H1 (cell line): ENCODE measurements around the gene CRIP1. TPM values are rescaled to one million over a fixed set of nuclear protein-coding genes. Genes with fewer than 3 reads are reported as not detected.

Source experiments
- CTCF ChIA-PET: fragments of 300-600 bp; sonication (Branson Sonifier 250); formaldehyde crosslinking; loops from one replicate; lab custom pipeline; 2021; ENCODE audit not compliant: partially characterized antibody; lab: Charles Lee
- POLR2A ChIA-PET: fragments of 300-600 bp; sonication (Branson Sonifier 250); formaldehyde crosslinking; loops from one replicate; lab custom pipeline; 2021; ENCODE audit warnings: inconsistent platforms; ENCODE audit not compliant: partially characterized antibody; lab: Charles Lee
- DNase-seq, 2 experiments: peaks; one replicate each; pipeline versions ENCODE4 v3.0.0 to v3.0.0-alpha.2; 2010 to 2022; ENCODE audit warnings: low spot score in 2 of 2, low read depth in 1 of 2, mixed read lengths in 1 of 2
- FAIRE-seq: peaks from 2 replicates; lab custom pipeline; 2011; peaks lifted over from hg19 to GRCh38; lab: Jason Lieb, UNC
- H2AFZ ChIP-seq: 2 replicates; pipeline ENCODE4 v1.8.1; 2012; ENCODE audit warnings: low read length, inconsistent platforms
- H2AK5ac ChIP-seq: 2 replicates; pipeline ENCODE4 v1.6.1; 2013; ENCODE audit warnings: low read depth, low read length
- H2BK120ac ChIP-seq: replicated peaks from 2 replicates; pipeline ENCODE3; 2013; ENCODE audit warnings: low read depth, low read length, inconsistent platforms
- H2BK12ac ChIP-seq: 2 replicates; pipeline ENCODE4 v1.6.1; 2013; ENCODE audit warnings: low read depth, low read length
- H2BK15ac ChIP-seq: 2 replicates; pipeline ENCODE4 v1.6.1; 2013; ENCODE audit warnings: low read length
- H2BK20ac ChIP-seq: 2 replicates; pipeline ENCODE4 v1.6.1; 2013; ENCODE audit warnings: low read length
- H2BK5ac ChIP-seq: 2 replicates; pipeline ENCODE4 v1.6.1; 2013; ENCODE audit warnings: low read depth, low read length
- H3K14ac ChIP-seq: 2 replicates; pipeline ENCODE4 v1.6.1; 2013; ENCODE audit warnings: inconsistent platforms; ENCODE audit not compliant: insufficient read length
- H3K18ac ChIP-seq: 2 replicates; pipeline ENCODE4 v1.6.1; 2013; ENCODE audit warnings: low read length; ENCODE audit errors: extremely low read depth
- H3K23ac ChIP-seq: 2 replicates; pipeline ENCODE4 v1.6.1; 2013; ENCODE audit warnings: inconsistent platforms; ENCODE audit not compliant: insufficient read length
- H3K23me2 ChIP-seq: 2 replicates; pipeline ENCODE4 v1.6.1; 2013; ENCODE audit warnings: low read depth, low read length
- H3K27ac ChIP-seq: 2 replicates; pipeline ENCODE4 v1.6.1; 2011; ENCODE audit warnings: low read depth, low read length, inconsistent platforms
- H3K27me3 ChIP-seq, 4 experiments: replicated peaks in 1 of 4; 1 replicate in 1 of 4; 2 replicates in 3 of 4; pipeline versions ENCODE4 v1.6.1 to v1.8.1; 2011 to 2013; ENCODE audit warnings: low read length in 3 of 4, mild to moderate bottlenecking in 3 of 4, inconsistent platforms in 2 of 4, mixed read lengths in 2 of 4, moderate library complexity in 1 of 4; ENCODE audit not compliant: control insufficient read depth in 3 of 4, insufficient read depth in 3 of 4; ENCODE audit errors: extremely low read depth in 1 of 4
- H3K36me3 ChIP-seq, 4 experiments: 2 replicates each; pipeline versions ENCODE4 v1.6.1 to v1.8.1; 2011 to 2013; ENCODE audit warnings: mild to moderate bottlenecking in 4 of 4, low read length in 3 of 4, moderate library complexity in 2 of 4, control low read depth in 1 of 4, inconsistent platforms in 1 of 4; ENCODE audit not compliant: insufficient read depth in 4 of 4, control insufficient read depth in 2 of 4
- H3K4ac ChIP-seq: replicated peaks from 2 replicates; pipeline ENCODE3; 2013; ENCODE audit warnings: low read length, low read depth, mixed read lengths, inconsistent platforms; ENCODE audit not compliant: insufficient read length
- H3K4me1 ChIP-seq, 4 experiments: replicated peaks in 1 of 4; 1 replicate in 1 of 4; 2 replicates in 3 of 4; pipeline versions ENCODE4 v1.6.1 to v1.8.1; 2011 to 2013; ENCODE audit warnings: low read length in 3 of 4, inconsistent platforms in 2 of 4, mixed read lengths in 1 of 4; ENCODE audit not compliant: insufficient read depth in 4 of 4, control insufficient read depth in 3 of 4
- H3K4me2 ChIP-seq, 2 experiments: 2 replicates each; pipeline versions ENCODE4 v1.6.1 to v1.8.1; 2011 to 2013; ENCODE audit warnings: low read depth in 2 of 2, low read length in 2 of 2, control low read depth in 1 of 2, inconsistent platforms in 1 of 2, mild to moderate bottlenecking in 1 of 2; ENCODE audit not compliant: insufficient read depth in 1 of 2
- H3K4me3 ChIP-seq, 4 experiments: fragments of 200-600, 300-600 bp in 1 of 4; sonication (generic), shearing (Covaris generic), sonication (Bioruptor Twin) in 1 of 4; 2 replicates each; pipeline versions ENCODE4 v1.5.1 to v1.8.1; 2011 to 2016; ENCODE audit warnings: low read length in 4 of 4, low read depth in 3 of 4, control low read depth in 2 of 4, inconsistent platforms in 2 of 4, mild to moderate bottlenecking in 2 of 4, mixed read lengths in 1 of 4, moderate library complexity in 1 of 4; ENCODE audit not compliant: insufficient read depth in 2 of 4; ENCODE audit errors: extremely low read depth in 1 of 4
- H3K56ac ChIP-seq: replicated peaks from 2 replicates; pipeline ENCODE3; 2013; ENCODE audit warnings: low read depth, mild to moderate bottlenecking, mixed read lengths, low read length, inconsistent platforms; ENCODE audit not compliant: insufficient read length
- H3K79me1 ChIP-seq: 2 replicates; pipeline ENCODE4 v1.6.1; 2013; ENCODE audit warnings: low read depth, low read length, control low read depth
- H3K79me2 ChIP-seq, 2 experiments: 2 replicates each; pipeline versions ENCODE4 v1.6.1 to v1.8.1; 2012 to 2013; ENCODE audit warnings: low read length in 2 of 2, mild to moderate bottlenecking in 2 of 2, inconsistent platforms in 1 of 2; ENCODE audit not compliant: insufficient read depth in 2 of 2, control insufficient read depth in 1 of 2
- H3K9ac ChIP-seq, 4 experiments: replicated peaks in 1 of 4; 1 replicate in 1 of 4; 2 replicates in 3 of 4; pipeline versions ENCODE4 v1.6.1 to v1.8.1; 2011 to 2013; ENCODE audit warnings: low read depth in 3 of 4, low read length in 3 of 4, control low read depth in 2 of 4, mild to moderate bottlenecking in 2 of 4, moderate library complexity in 2 of 4, inconsistent platforms in 1 of 4; ENCODE audit errors: extremely low read depth in 1 of 4
- H3K9me3 ChIP-seq, 2 experiments: 2 replicates each; pipeline versions ENCODE4 v1.6.1 to v1.8.1; 2012 to 2013; ENCODE audit warnings: mild to moderate bottlenecking in 2 of 2, moderate library complexity in 2 of 2, control low read depth in 1 of 2, inconsistent platforms in 1 of 2, low read depth in 1 of 2, low read length in 1 of 2, mixed read lengths in 1 of 2; ENCODE audit not compliant: insufficient read depth in 2 of 2
- H4K20me1 ChIP-seq, 2 experiments: replicated peaks in 1 of 2; 2 replicates each; pipeline versions ENCODE3 to v1.8.1; 2011 to 2013; ENCODE audit warnings: inconsistent platforms in 2 of 2, low read length in 2 of 2, mild to moderate bottlenecking in 1 of 2; ENCODE audit not compliant: insufficient read depth in 2 of 2, control insufficient read depth in 1 of 2
- H4K5ac ChIP-seq: 2 replicates; pipeline ENCODE4 v1.6.1; 2013; ENCODE audit warnings: low read length, low read depth, mixed read lengths, inconsistent platforms; ENCODE audit not compliant: insufficient read length
- H4K8ac ChIP-seq: 2 replicates; pipeline ENCODE4 v1.8.0; 2013; ENCODE audit warnings: mild to moderate bottlenecking, moderate library complexity, low read length, inconsistent platforms; ENCODE audit not compliant: insufficient read depth; ENCODE audit errors: extremely low read depth
- H4K91ac ChIP-seq: replicated peaks from 2 replicates; pipeline ENCODE3; 2013; ENCODE audit warnings: low read length, mixed read lengths, inconsistent platforms; ENCODE audit not compliant: insufficient read length
- YY1 ChIP-seq: IDR thresholded peaks from 2 replicates; pipeline ENCODE4 v1.6.1; 2011; ENCODE audit warnings: low read depth, mild to moderate bottlenecking, low read length
- WGBS, 2 experiments: shearing (Covaris generic) in 1 of 2; methylation state at CpG; one replicate each; pipeline versions ENCODE4 v1.1.6 to v1.1.7; 2013 to 2015; ENCODE audit warnings: low lambda C conversion rate in 2 of 2, mixed read lengths in 2 of 2, inconsistent platforms in 1 of 2, low coverage in 1 of 2, missing lambda C conversion rate in 1 of 2; ENCODE audit not compliant: insufficient replicate concordance in 2 of 2, insufficient coverage in 1 of 2, insufficient read length in 1 of 2; ENCODE audit errors: extremely low coverage in 1 of 2, missing lambda C conversion rate in 1 of 2; 5-methylcytosine and 5-hydroxymethylcytosine counted together
- polyA plus RNA-seq, 7 experiments: library from polyadenylated mRNA; depleted of rRNA in 3 of 7; stranded (reverse) in 5 of 7; unstranded in 2 of 7; fragments of >200 nt in 5 of 7; fragments of 200-250 nt in 2 of 7; gene quantifications; 1 replicate in 5 of 7; 2 replicates in 1 of 7; 4 replicates in 1 of 7; pipeline versions ENCODE4 v1.2.1 to v1.2.3, GENCODE V29; 2011 to 2013; ENCODE audit warnings: missing spikeins in 2 of 7, mixed read lengths in 2 of 7
- total RNA-seq: library from RNA; stranded (reverse); fragmentation: NEBNext Ultra II Directional; extraction: Animal tissue kit (Norgen Biotek cat#: 25700); gene quantifications from 2 replicates; pipeline ENCODE4 v1.2.1, GENCODE V29; 2021
- TF ChIP-seq, protein P1 (sequence below), 3 experiments: IDR thresholded peaks; 1 replicate in 2 of 3; 2 replicates in 1 of 3; pipeline versions ENCODE4 v1.5.1 to v1.6.1; 2011; ENCODE audit warnings: low read length in 3 of 3, mild to moderate bottlenecking in 3 of 3, inconsistent platforms in 2 of 3, low read depth in 1 of 3, moderate library complexity in 1 of 3; ENCODE audit not compliant: insufficient read depth in 1 of 3; ENCODE audit errors: control extremely low read depth in 1 of 3

The CRIP1 gene
- total and polyA plus RNA-seq, 2 of the 8 experiments (the other 6 are each of a cell fraction or from before 2014, with no cell fraction given) = 1.2 to 2.2 TPM

DNA sequence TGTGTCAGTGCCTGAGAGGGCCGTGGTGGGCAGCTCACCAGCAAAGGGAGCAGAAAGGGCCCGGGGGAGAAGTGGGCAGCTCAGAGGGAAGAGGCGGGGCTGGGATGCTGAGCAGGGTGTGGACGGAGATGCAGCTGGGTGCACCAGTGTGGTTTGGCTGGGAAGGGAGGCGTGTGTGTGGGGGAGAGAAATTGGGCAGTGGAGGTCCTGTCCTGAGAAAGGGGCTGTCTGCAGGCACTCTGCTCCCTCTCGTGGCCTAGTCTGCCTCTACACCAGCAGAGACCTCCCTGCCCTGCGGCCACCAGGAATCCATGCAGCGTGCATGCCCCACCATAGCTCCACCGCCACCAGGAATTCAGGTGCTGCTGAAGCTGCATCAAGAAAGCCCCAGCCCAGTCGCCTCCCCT is 46.1 kb downstream of the CRIP1 start:
- DNase-seq (no peak), FAIRE-seq (no peak)
- no peak overlapping the region for H3K56ac ChIP-seq
- H3K27ac ChIP-seq = no peak overlapping the region
- no peaks in the 10 kb centered on the region for H3K36me3 ChIP-seq
- H3K4me1 ChIP-seq = no peaks in the 10 kb centered on the region; a peak in 1 of 7 replicates
- H3K27me3 ChIP-seq = peaks cover under 1 to 15% (median 9%) of the 10 kb centered on the region in 4 experiments
- no peak overlapping the region for H3K14ac ChIP-seq
- no peak overlapping the region for H2BK120ac ChIP-seq
- no peak overlapping the region for H4K91ac ChIP-seq
- no peaks in the 10 kb centered on the region for H3K23me2 ChIP-seq
- no peak overlapping the region for H4K5ac ChIP-seq
- no peak overlapping the region for H3K4me2 ChIP-seq
- peaks cover 6 to 85% of the 10 kb centered on the region in 2 experiments; a peak in 3 of 4 replicates for H3K9me3 ChIP-seq
- no peak overlapping the region for H4K8ac ChIP-seq
- TF ChIP-seq, protein P1, sequence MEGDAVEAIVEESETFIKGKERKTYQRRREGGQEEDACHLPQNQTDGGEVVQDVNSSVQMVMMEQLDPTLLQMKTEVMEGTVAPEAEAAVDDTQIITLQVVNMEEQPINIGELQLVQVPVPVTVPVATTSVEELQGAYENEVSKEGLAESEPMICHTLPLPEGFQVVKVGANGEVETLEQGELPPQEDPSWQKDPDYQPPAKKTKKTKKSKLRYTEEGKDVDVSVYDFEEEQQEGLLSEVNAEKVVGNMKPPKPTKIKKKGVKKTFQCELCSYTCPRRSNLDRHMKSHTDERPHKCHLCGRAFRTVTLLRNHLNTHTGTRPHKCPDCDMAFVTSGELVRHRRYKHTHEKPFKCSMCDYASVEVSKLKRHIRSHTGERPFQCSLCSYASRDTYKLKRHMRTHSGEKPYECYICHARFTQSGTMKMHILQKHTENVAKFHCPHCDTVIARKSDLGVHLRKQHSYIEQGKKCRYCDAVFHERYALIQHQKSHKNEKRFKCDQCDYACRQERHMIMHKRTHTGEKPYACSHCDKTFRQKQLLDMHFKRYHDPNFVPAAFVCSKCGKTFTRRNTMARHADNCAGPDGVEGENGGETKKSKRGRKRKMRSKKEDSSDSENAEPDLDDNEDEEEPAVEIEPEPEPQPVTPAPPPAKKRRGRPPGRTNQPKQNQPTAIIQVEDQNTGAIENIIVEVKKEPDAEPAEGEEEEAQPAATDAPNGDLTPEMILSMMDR (IDR thresholded peaks at IDR 0.05; ENCODE audit: control extremely low read depth in 1 of 3, insufficient read depth in 1 of 3, low read depth in 1 of 3, low read length in 3 of 3) = peak in 1 of 3 experiments; percentile 23; a peak in 1 of 4 replicates
- TF ChIP-seq YY1 = no peak
- no peak overlapping the region for H3K4ac ChIP-seq
- POLR2A ChIA-PET = no interaction called here
- H3K4me3 ChIP-seq = no peak overlapping the region
- H3K79me1 ChIP-seq = no peaks in the 10 kb centered on the region
- no peak overlapping the region for H3K18ac ChIP-seq
- WGBS, 2 experiments = 73% methylated on average over 9 of the region's 10 CpGs; no CpG with 5 or more reads in 1 of the 2 experiments
- H3K9ac ChIP-seq = no peak overlapping the region
- no peak overlapping the region for H2BK12ac ChIP-seq
- no peak overlapping the region for H2BK15ac ChIP-seq
- no peak overlapping the region for H2AK5ac ChIP-seq
- CTCF ChIA-PET = interaction anchor here (0.5 to 1.0 kb wide), 2 partner anchors 66 to 202 kb away, joined by 3 read pairs; no protein-coding TSS in a partner anchor
- no peak overlapping the region for H2BK5ac ChIP-seq
- H3K79me2 ChIP-seq = no peaks in the 10 kb centered on the region
- H2AFZ ChIP-seq = no peak overlapping the region
- H4K20me1 ChIP-seq = no peaks in the 10 kb centered on the region
- H3K23ac ChIP-seq = no peak overlapping the region
- H2BK20ac ChIP-seq = no peak overlapping the region
